Measurements from ENCODE around the gene RXFP4.
A peak's percentile ranks its signal among the peaks of the same experiment; 100 is the strongest.

The RXFP4 gene

GRCh38 chr1:155961937-155962336, 20.5 kb downstream of the RXFP4 start:
- DNase-seq: peak; percentile 29 to 46

DNA sequence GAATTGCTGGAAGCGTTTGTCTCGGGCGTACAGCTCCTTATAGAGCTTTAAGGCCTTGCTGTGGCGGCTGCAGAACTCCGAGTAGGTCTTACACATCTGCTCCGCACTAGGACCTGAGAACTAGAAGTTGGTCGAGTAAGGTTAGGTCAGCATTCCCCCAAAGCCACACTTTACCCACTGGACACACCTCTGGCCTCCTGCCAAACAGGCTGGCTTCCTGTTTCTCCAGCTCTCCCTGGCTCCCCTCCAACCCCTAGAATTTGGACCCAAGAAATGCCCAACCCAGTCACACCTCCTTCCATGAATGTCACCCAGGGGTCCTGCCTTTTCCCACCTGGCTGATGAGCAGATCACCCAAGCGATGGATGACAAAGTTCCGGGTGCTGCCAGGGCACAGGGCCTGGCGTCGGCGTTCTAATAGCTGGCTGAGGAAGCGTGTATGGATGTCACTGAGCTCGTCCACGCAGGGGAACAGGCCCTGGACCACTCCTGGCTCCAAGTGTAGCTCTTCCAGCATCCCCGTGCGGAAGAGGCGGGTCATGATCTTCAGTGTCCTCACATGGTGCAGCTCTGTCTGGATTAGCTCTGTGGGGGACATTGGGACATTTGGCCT, 21.3 kb downstream of the RXFP4 start:
- DNase-seq: no peak

GRCh38 chr1:155964193-155964592, 22.8 kb downstream of the RXFP4 start:
- no peak for DNase-seq

- no peak for DNase-seq
These were observed 24.7 kb downstream of the RXFP4 start for GRCh38 chr1:155966135-155966534.

- no peak for DNase-seq
These were observed 25.3 kb downstream of the RXFP4 start for GRCh38 chr1:155966750-155967149.

DNA sequence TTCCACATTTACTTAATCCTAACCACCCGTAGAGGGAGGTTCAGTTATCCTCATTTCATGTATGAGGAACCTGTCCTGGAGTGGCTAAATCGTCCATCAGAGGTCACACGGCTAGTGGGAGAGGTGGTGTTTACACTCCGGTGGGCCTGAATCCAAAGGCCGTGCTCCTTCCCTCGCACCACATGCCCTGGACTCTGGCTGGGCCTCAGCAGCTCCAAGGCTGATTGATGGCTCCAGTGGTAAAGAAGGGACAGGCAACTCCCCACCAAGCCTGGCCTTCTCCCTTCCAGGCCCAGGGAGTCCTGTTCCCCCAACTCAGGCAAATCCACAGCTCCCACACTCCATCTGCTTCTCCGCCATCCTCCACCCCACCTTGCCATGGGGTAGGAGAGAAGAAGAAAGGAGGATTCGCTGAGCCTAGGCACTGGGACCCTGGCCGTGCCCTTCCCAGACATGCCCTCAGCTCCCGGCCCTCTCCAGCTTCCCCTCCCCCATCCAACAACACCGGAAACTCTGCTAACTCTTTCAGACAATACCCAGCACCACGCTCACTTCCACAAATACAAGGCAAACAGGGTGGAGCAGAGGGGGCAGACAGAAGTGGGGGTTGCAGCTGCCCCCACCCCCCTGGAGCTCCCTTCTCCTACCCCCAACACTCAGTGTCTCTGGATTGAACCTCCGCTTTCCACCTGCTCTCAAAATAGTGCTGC, 26.1 kb downstream of the RXFP4 start:
- peak in 1 of 2 donors; percentile 33 for DNase-seq

DNA sequence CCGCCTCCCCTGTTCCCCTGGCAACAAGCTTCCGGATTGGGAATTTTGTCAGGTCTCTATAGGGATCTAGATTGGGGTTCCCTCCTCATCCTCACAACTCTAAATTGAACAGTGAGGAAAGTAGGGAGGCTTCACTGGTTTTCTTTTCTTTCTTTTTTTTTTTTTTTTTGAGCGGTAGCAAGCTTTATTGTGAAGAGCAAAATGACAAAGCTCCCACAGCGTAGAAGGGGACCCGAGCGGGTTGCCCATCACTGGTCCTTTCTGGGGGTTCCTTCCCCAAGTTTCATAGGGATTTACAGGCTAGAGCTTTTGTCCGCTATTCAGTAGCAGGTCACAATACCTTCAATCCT, 26.6 kb downstream of the RXFP4 start:
- no peak for DNase-seq

DNA sequence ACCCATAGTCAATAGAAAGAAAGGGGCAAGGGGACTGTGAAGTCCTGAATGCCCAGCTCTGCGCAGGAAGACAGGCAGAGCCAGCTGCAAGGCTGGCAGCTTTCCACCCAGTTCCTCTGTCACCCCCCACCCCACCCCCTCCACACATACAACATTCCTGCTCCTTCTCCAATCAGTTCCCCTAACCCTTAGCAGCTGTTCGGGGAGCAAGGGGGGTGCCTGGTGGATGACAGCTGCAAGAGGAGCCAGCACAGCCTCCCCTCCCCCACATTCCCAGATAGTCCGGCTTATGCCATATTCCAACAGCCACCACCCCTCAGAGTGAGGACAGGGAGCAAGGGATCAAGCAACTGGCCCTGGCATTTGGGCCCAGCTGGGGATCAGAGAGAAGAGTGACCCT, 27.2 kb downstream of the RXFP4 start:
- DNase-seq: no peak

DNA sequence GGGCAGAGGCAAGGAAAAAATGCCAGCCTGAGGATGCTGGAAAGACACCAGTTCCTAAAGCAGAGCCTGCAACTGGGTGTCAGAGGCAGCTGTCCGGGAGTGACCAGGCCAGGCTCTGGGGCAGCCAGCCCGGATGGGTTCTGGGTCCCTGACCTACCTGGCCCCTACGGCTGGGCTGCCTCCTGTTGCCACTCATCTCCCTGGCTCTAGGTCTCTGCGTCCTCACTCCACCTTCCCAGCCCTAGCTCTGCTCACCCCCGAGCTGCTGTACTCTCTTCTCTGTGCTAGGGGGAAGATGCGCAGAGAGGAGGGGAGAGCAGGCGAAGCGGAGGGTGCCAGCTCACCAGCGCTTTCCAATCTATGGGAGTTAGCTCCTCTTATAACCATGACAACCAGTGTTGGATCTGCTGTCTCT, 27.9 kb downstream of the RXFP4 start:
- no peak for DNase-seq

- peak in 1 of 2 donors; percentile 70 for DNase-seq
These were observed 29.2 kb downstream of the RXFP4 start for GRCh38 chr1:155970531-155971167.

- DNase-seq: no peak
These were observed 30.7 kb downstream of the RXFP4 start for GRCh38 chr1:155971910-155972809.

DNA sequence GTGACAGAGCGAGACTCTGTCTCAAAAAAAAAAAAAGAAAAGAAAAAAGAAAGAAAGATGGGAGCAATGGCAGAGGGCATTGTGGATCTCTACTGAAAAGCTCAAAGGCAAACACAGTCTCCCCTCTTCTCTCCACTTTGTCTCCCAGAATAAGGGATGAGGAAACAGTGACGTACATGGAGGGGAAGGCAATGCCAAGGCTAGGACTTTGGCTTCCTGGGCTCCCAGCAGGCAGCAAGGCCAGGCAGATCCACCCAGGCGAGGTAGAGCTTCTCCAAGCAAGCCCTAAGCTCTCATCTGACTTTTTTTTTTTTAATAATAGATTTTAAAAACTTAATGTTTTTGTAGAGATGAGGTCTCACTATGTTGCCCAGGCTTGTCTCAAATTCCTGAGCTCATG, 32.3 kb downstream of the RXFP4 start:
- DNase-seq: no peak

GRCh38 chr1:155974208-155975115, 33.0 kb downstream of the RXFP4 start:
- DNase-seq: no peak

DNA sequence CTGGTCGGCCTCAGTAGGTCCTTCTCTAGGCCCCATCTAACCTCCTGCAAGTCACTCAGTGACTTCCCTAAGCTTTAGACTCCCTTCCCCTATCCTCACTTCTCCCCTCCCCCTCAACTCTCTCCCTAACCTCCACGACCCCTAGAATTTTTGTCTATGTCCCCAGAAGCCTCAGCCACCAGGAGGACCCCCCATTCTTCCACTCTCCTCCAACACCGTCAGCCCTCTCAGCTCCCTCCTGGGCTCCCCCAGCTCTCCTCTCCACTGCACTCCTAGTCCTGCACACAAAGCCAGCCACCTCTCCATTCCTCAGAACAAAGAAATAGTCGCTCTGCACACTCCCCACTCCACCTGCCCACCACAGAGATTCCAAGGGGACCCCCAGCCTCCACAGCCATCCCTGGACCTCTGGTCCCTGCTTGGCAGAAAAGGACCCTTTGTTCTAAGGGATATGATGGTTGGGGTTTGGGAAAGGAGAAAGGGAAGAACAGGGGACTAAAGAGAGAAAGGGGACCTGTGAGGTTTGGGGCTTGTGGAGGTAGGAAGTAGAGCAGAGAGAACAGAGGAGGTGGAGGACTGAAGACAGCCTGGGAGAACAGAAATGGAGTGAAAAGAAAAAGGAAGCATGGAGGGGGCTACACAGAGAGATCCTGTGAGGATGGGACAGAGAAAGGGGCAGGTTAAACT, 34.1 kb downstream of the RXFP4 start:
- no peak for DNase-seq

DNA sequence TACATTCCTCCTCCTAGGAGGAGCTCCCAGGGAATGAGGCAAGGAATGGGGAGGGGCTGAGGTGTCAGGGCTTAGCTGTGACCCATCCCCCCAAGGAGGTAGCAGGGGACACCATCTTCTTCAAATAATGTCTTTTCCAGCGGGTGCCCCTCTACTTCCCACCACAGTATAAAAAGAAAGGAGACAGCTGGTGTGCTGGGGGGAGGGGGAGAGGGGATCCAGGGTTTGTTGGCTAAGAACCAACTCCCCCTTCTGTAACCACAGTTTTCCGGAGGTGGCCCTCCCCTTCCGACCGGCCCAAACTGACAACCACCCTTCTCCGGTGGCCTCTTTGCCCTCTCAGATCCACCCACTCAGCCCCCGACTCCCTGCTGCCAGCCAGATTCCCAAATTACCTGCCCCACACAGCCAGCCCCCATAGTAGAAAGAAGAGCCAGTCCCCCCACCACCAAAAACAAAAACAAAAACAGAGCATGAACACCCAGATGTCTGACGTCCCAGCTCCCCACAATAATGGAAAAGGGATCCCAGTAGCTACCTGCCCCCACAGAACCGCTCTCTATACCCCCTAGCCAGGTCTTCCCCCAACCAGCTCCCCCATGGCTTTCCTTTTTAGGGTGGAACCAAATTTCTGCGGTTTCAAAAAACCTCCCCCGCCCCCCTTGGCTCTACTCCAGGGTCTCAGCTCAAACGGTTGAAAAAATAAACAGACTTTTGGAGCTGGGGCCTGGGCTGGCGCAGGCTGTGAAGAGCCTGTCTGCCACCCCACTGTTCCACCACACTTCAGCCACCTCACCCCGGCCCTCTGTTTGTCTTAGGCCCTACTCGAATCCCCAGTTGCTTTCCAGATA, 34.8 kb downstream of the RXFP4 start:
- DNase-seq: peak; percentile 37 to 71

DNA sequence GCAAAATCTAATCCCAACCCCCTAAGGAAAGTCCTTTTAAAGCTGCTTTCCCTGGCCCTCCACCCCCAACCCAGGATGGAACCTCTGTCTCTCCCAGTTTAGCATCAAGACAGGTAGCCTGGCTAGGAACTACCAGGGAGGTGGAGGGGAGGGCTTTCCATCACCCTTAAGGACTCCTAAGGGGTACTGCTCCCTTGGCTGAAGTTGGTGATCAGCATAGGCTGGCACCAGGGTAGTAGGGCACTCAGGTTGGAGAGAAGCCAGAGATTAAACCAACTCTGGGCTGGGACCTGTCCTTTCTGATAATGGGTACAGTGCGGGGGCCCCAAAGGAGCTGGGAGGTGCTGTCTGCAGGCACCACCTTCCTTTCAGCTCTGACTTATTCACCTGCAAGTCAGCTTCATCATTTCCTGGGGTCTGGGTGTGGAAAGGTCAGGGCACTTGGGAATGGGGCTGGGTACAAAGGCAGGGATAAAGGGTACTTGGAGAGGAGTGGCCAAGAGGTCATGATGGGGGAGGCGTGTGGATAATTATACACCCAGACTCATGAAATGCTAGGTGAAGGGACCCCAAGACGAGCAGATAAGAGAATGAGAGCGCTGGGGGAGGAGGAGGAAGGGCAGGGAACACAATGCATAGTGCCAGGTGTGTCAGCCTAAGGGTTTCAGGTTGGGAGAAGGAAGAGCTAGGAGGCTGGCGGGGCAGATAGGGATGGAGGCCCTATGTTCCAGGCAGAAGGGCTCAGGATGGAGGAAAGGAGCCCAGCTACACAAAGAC, 35.7 kb downstream of the RXFP4 start:
- no peak for DNase-seq

- DNase-seq: peak in 1 of 2 donors; percentile 48
These were observed 36.4 kb downstream of the RXFP4 start for GRCh38 chr1:155977690-155978324.

- peak; percentile 76 to 81 for DNase-seq
These were observed 37.0 kb downstream of the RXFP4 start, which contains the start of gene ARHGEF2 for GRCh38 chr1:155978325-155978972. ARHGEF2 (minus strand) TSS chr1:155978547; CDS start chr1:155978427, 120 bp downstream.

All from CD4-positive, alpha-beta T cell treated with Interferon alpha-2 for 1 hour (primary cell).